PC-3 (cell line): ENCODE data around the gene ATF5. TPM values are rescaled to one million over a fixed set of nuclear protein-coding genes. Genes with fewer than 3 reads are reported as not detected.

Experiments
- ATAC-seq: fragments of 200-7000 bp; cut with Tn5 transposase; 2 replicates; pipeline ENCODE4 v1.9.1; 2020; ENCODE audit warnings: mild to moderate bottlenecking, moderate library complexity
- BruUV-seq: library from RNA; stranded (reverse); fragments of 400-500 nt; replicated peaks from 2 replicates; lab custom pipeline; 2021; lab: Mats Ljungman, UMichigan
- CTCF ChIA-PET: fragments of 300-600 bp; sonication (Branson Sonifier 250); formaldehyde crosslinking; loops from one replicate; lab custom pipeline; 2022; ENCODE audit warnings: antibody characterized with exemption; lab: Charles Lee
- POLR2A ChIA-PET: fragments of 300-600 bp; sonication (Branson Sonifier 250); formaldehyde crosslinking; loops from one replicate; lab custom pipeline; 2022; ENCODE audit warnings: antibody characterized with exemption; ENCODE audit not compliant: unreplicated experiment; lab: Charles Lee
- DNase-seq: peaks from one replicate; pipeline ENCODE4 v3.0.0-alpha.2; 2015
- H2AFZ ChIP-seq: fragments of 300-600 bp; sonication (generic); 2 replicates; pipeline ENCODE4 v1.6.0; 2016; ENCODE audit warnings: antibody characterized with exemption, low read length
- H3F3A ChIP-seq: fragments of 300-600 bp; sonication (generic); one replicate; pipeline ENCODE4 v1.6.0; 2017; ENCODE audit warnings: antibody characterized with exemption, low read length, control low read depth, mild to moderate bottlenecking; ENCODE audit not compliant: unreplicated experiment
- H3K27ac ChIP-seq: fragments of 300-600 bp; sonication (generic); 2 replicates; pipeline ENCODE4 v1.5.1; 2016; ENCODE audit warnings: mild to moderate bottlenecking, low read length
- H3K27me3 ChIP-seq: fragments of 300-600 bp; sonication (generic); 2 replicates; pipeline ENCODE4 v1.6.1; 2016; ENCODE audit warnings: low read length, mixed read lengths
- H3K36me3 ChIP-seq: fragments of 300-600 bp; sonication (generic); 2 replicates; pipeline ENCODE4 v1.6.1; 2016; ENCODE audit warnings: low read depth, mixed run types, low read length, mixed read lengths
- H3K4me1 ChIP-seq: fragments of 300-600 bp; sonication (generic); 2 replicates; pipeline ENCODE4 v1.5.1; 2016; ENCODE audit warnings: low read length; ENCODE audit not compliant: insufficient read depth
- H3K4me2 ChIP-seq: fragments of 300-600 bp; sonication (generic); 2 replicates; pipeline ENCODE4 v1.6.0; 2016; ENCODE audit warnings: low read length
- H3K4me3 ChIP-seq: fragments of 300-600 bp; sonication (generic); 2 replicates; pipeline ENCODE4 v1.5.1; 2016; ENCODE audit warnings: mild to moderate bottlenecking, low read length, mixed read lengths
- H3K79me2 ChIP-seq: fragments of 300-600 bp; sonication (generic); 2 replicates; pipeline ENCODE4 v1.6.1; 2017; ENCODE audit warnings: low read length, mixed read lengths
- H3K9ac ChIP-seq: fragments of 300-600 bp; sonication (generic); 2 replicates; pipeline ENCODE4 v1.6.0; 2016; ENCODE audit warnings: mild to moderate bottlenecking, low read length
- H3K9me2 ChIP-seq: fragments of 300-600 bp; sonication (generic); replicated peaks from 2 replicates; pipeline ENCODE4 v1.6.1; 2016; ENCODE audit warnings: mixed run types, low read length, mixed read lengths
- H3K9me3 ChIP-seq: fragments of 300-600 bp; sonication (generic); 2 replicates; pipeline ENCODE4 v1.6.1; 2016; ENCODE audit warnings: low read length, mixed read lengths
- H4K20me1 ChIP-seq: fragments of 300-600 bp; sonication (generic); 2 replicates; pipeline ENCODE4 v1.6.1; 2016; ENCODE audit warnings: low read length, mixed read lengths
- CTCF ChIP-seq: fragments of 300-600 bp; sonication (generic); conservative IDR thresholded peaks from 2 replicates; pipeline ENCODE4 v1.5.1; 2017; ENCODE audit warnings: antibody characterized with exemption, low read depth, mild to moderate bottlenecking, low read length
- EZH2 ChIP-seq: fragments of 300-600 bp; sonication (generic); IDR thresholded peaks from one replicate; pipeline ENCODE4 v1.6.1; 2017; ENCODE audit warnings: antibody characterized with exemption, mild to moderate bottlenecking, low read length; ENCODE audit not compliant: unreplicated experiment
- EZH2phosphoT487 ChIP-seq: fragments of 300-600 bp; sonication (generic); IDR thresholded peaks from 2 replicates; pipeline ENCODE4 v1.6.1; 2018; ENCODE audit warnings: mild to moderate bottlenecking, antibody characterized with exemption, low read length, borderline replicate concordance
- intact Hi-C: fragments of 100-400 bp; cut with micrococcal nuclease; formaldehyde crosslinking; loops from 2 replicates; pipeline ENCODE4 v1.9.0; 2023
- total RNA-seq: library from RNA; depleted of rRNA; stranded (reverse); fragments of >200 nt; gene quantifications from 2 replicates; pipeline ENCODE4 v1.2.3, GENCODE V29; 2014

Gene ATF5
- total RNA-seq, 1 experiment from 2014 or later = 50.7 TPM

DNA sequence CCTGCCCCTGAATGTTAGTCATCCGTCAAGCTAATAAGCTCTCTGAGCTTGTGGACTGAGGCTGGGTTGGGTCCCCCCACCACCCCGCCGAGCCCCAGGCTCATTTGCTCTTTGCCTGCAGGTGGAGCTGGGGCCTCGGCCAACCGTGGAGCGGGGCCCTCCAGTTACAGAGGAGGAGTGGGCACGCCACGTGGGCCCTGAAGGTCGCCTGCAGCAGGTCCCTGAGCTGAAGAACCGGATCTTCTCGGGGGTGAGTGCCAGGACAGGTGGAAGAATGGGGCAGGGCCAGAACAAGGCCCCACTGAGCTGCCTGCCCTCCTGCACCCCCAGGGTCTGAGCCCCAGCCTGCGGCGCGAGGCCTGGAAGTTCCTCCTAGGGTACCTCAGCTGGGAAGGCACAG, 46.4 kb upstream of the ATF5 start:
- intact Hi-C loops = no loop called here
- DNase-seq (no peak), ATAC-seq (no peak)
- Histone ChIP-seq H3K79me2 (peaks cover 12% of the 10 kb centered on the region), H3K4me1 (peaks cover 25% of the 10 kb centered on the region), H3K9ac (no peak overlapping the region), H3K9me2 (no peaks in the 10 kb centered on the region), H2AFZ (no peak overlapping the region), H3K9me3 (no peaks in the 10 kb centered on the region), H3K36me3 (peaks cover 26% of the 10 kb centered on the region), H3K4me3 (no peak overlapping the region), H3K27me3 (no peaks in the 10 kb centered on the region), H3K4me2 (no peak overlapping the region), H3F3A (peaks cover 3% of the 10 kb centered on the region), H3K27ac (no peak overlapping the region), H4K20me1 (no peaks in the 10 kb centered on the region)
- TF ChIP-seq EZH2phosphoT487 (no peak), CTCF (no peak), EZH2 (no peak)
- ChIA-PET POLR2A (no interaction called here), CTCF (no interaction called here)
- BruUV-seq = no TSS peak

DNA sequence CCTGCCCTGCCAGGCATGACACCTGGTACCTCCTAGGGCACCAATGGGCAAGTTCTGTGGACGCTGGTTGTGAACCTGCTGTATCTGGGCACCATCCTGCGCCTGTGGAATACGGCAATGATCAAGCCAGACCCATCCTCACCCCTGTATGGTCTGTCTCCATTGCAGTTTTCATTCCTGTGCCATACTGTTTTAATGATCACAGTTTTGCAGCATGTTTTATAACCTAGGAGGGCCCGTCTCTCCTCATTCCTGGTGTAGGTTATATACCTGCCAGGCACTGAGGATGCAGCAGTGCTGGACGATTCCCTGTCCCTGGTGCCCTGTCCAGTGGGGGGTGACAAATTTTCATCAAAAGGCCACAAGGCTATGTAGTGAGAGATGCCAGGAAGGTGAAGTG, 45.9 kb upstream of the ATF5 start:
- TF ChIP-seq EZH2phosphoT487 (no peak), EZH2 (no peak), CTCF (no peak)
- Histone ChIP-seq H3K4me1 (peaks cover 24% of the 10 kb centered on the region), H3K36me3 (peaks cover 26% of the 10 kb centered on the region), H3K9me2 (no peaks in the 10 kb centered on the region), H3K27me3 (no peaks in the 10 kb centered on the region), H4K20me1 (no peaks in the 10 kb centered on the region), H3K9ac (no peak overlapping the region), H3K4me3 (no peak overlapping the region), H3F3A (peaks cover 3% of the 10 kb centered on the region), H3K79me2 (peaks cover 12% of the 10 kb centered on the region), H3K27ac (no peak overlapping the region), H3K9me3 (no peaks in the 10 kb centered on the region), H2AFZ (no peak overlapping the region), H3K4me2 (no peak overlapping the region)
- DNase-seq = no peak
- BruUV-seq = no TSS peak
- no peak for ATAC-seq
- ChIA-PET CTCF (no interaction called here), POLR2A (no interaction called here)
- intact Hi-C loops = no loop called here

DNA sequence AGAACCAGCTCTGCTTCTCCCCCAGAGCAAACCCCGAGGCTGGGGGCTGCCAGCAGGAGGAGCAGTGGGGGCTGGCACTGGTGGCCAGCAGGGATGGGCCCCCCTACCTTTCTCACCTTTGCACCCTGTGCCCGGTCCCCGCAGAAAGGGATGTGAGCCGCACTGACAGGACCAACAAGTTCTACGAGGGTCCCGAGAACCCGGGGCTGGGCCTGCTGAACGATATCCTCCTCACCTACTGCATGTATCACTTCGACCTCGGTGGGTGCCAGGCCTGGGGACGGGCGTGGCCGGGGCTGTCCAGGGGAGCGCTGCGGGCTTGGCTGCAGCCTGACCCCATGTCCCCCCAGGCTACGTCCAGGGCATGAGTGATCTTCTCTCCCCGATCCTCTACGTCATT, 44.9 kb upstream of the ATF5 start:
- Histone ChIP-seq H3K9ac (no peak overlapping the region), H3K27me3 (no peaks in the 10 kb centered on the region), H3K4me2 (no peak overlapping the region), H3K79me2 (peaks cover 3% of the 10 kb centered on the region), H4K20me1 (no peaks in the 10 kb centered on the region), H2AFZ (no peak overlapping the region), H3K9me3 (no peaks in the 10 kb centered on the region), H3F3A (peaks cover 3% of the 10 kb centered on the region), H3K36me3 (peaks cover 26% of the 10 kb centered on the region), H3K4me1 (peaks cover 14% of the 10 kb centered on the region), H3K27ac (peak overlapping the region; percentile 62), H3K4me3 (no peak overlapping the region), H3K9me2 (no peaks in the 10 kb centered on the region)
- DNase-seq = no peak
- no TSS peak for BruUV-seq
- intact Hi-C loops = no loop called here
- no peak for ATAC-seq
- ChIA-PET POLR2A (no interaction called here), CTCF (no interaction called here)
- no peak for TF ChIP-seq EZH2
- no peak for TF ChIP-seq EZH2phosphoT487
- no peak for TF ChIP-seq CTCF
